WTC11 (cell line): ENCODE data around the gene APPBP2. TPM values are rescaled to one million over a fixed set of nuclear protein-coding genes. Genes with fewer than 3 reads are reported as not detected.
A peak's percentile ranks its signal among the peaks of the same experiment; 100 is the strongest.
"Not testable (repeated sequence)": the region's sequence is repeated elsewhere in the genome, so short reads cannot be mapped to it uniquely, and the experiment has no call there.

ENCODE experiments used
- ATAC-seq: fragments of 200-7000 bp; cut with Tn5 transposase; 2 replicates; pipeline ENCODE4 v1.10.0; 2021; ENCODE audit warnings: mild to moderate bottlenecking, moderate library complexity
- CTCF ChIA-PET: fragments of 300-600 bp; sonication (Branson Sonifier 250); formaldehyde crosslinking; loops from one replicate; lab custom pipeline; 2021; ENCODE audit warnings: antibody characterized with exemption; lab: Charles Lee
- POLR2A ChIA-PET: fragments of 350-600 bp; sonication (Branson Sonifier 250); formaldehyde crosslinking; loops from one replicate; lab custom pipeline; 2021; ENCODE audit warnings: antibody characterized with exemption; lab: Charles Lee
- DNase-seq: peaks from one replicate; pipeline ENCODE4 v3.0.0; 2021; ENCODE audit warnings: low spot score
- H3K27ac Mint-ChIP-seq: 2 replicates; pipeline ENCODE4 v1.8.0; 2021; ENCODE audit warnings: mixed read lengths
- H3K27me3 Mint-ChIP-seq: 2 replicates; pipeline ENCODE4 v1.8.0; 2021; ENCODE audit warnings: low read depth, mild to moderate bottlenecking, moderate library complexity, mixed read lengths
- H3K36me3 Mint-ChIP-seq: 2 replicates; pipeline ENCODE4 v1.8.0; 2021; ENCODE audit warnings: mixed read lengths
- H3K4me1 Mint-ChIP-seq: 2 replicates; pipeline ENCODE4 v1.8.0; 2022; ENCODE audit warnings: mixed read lengths
- H3K4me3 Mint-ChIP-seq: 2 replicates; pipeline ENCODE4 v1.8.0; 2021; ENCODE audit warnings: mild to moderate bottlenecking, moderate library complexity, mixed read lengths
- H3K9me3 Mint-ChIP-seq: 2 replicates; pipeline ENCODE4 v1.8.0; 2021; ENCODE audit warnings: mixed read lengths
- CREB1 ChIP-seq: sonication (generic); formaldehyde crosslinking; IDR thresholded peaks from 2 replicates; pipeline ENCODE4 v1.8.0; 2023; ENCODE audit warnings: mild to moderate bottlenecking, missing genetic modification reagents
- CREM ChIP-seq: sonication (generic); formaldehyde crosslinking; IDR thresholded peaks from 2 replicates; pipeline ENCODE4 v1.8.1; 2022; ENCODE audit warnings: mild to moderate bottlenecking, missing genetic modification reagents, moderate library complexity
- FOXJ3 ChIP-seq: sonication (generic); formaldehyde crosslinking; IDR thresholded peaks from 2 replicates; pipeline ENCODE4 v1.9.0; 2021; ENCODE audit warnings: missing genetic modification reagents, mild to moderate bottlenecking, borderline replicate concordance
- FOXK1 ChIP-seq: sonication (generic); formaldehyde crosslinking; IDR thresholded peaks from 2 replicates; pipeline ENCODE4 v1.8.0; 2022; ENCODE audit warnings: mild to moderate bottlenecking, moderate library complexity, missing genetic modification reagents
- HMGA2 ChIP-seq: fragments of 250-450 bp; sonication (Bioruptor Pico); IDR thresholded peaks from 2 replicates; pipeline ENCODE4 v1.4.0; 2021; ENCODE audit warnings: mild to moderate bottlenecking, moderate library complexity
- MYBL2 ChIP-seq: sonication (generic); formaldehyde crosslinking; IDR thresholded peaks from 2 replicates; pipeline ENCODE4 v1.8.1; 2023; ENCODE audit warnings: mild to moderate bottlenecking, moderate library complexity, missing genetic modification reagents
- NFE2L1 ChIP-seq: sonication (generic); formaldehyde crosslinking; IDR thresholded peaks from 2 replicates; pipeline ENCODE4 v1.8.1; 2023; ENCODE audit warnings: missing genetic modification reagents
- PRRX2 ChIP-seq: fragments of 250-450 bp; sonication (Bioruptor Pico); IDR thresholded peaks from 2 replicates; pipeline ENCODE4 v1.8.0; 2021; ENCODE audit warnings: mild to moderate bottlenecking
- TCF7 ChIP-seq: sonication (generic); formaldehyde crosslinking; IDR thresholded peaks from 2 replicates; pipeline ENCODE4 v1.8.0; 2022; ENCODE audit warnings: mild to moderate bottlenecking, low read depth, missing genetic modification reagents, moderate library complexity
- TP53 ChIP-seq: sonication (generic); formaldehyde crosslinking; IDR thresholded peaks from 2 replicates; pipeline ENCODE4 v1.8.1; 2023; ENCODE audit warnings: mild to moderate bottlenecking, missing genetic modification reagents
- ZBTB21 ChIP-seq: sonication (generic); formaldehyde crosslinking; IDR thresholded peaks from 2 replicates; pipeline ENCODE4 v1.8.1; 2023; ENCODE audit warnings: mild to moderate bottlenecking, missing genetic modification reagents, borderline replicate concordance
- ZNF138 ChIP-seq: sonication (generic); formaldehyde crosslinking; conservative IDR thresholded peaks from 2 replicates; pipeline ENCODE4 v1.8.1; 2022; ENCODE audit warnings: mild to moderate bottlenecking, moderate library complexity, missing genetic modification reagents
- total RNA-seq: library from RNA; stranded (reverse); gene quantifications from 3 replicates; pipeline ENCODE4 v1.2.3, GENCODE V29; 2021
- TF ChIP-seq, protein P1 (sequence below): fragments of 200-600 bp; IDR thresholded peaks from 2 replicates; pipeline ENCODE4 v1.8.0; 2022; ENCODE audit warnings: antibody characterized with exemption
- TF ChIP-seq, protein P2 (sequence below): sonication (generic); formaldehyde crosslinking; IDR thresholded peaks from 2 replicates; pipeline ENCODE4 v1.8.0; 2022; ENCODE audit warnings: mild to moderate bottlenecking, missing genetic modification reagents
- TF ChIP-seq, protein P3 (sequence below): sonication (generic); formaldehyde crosslinking; IDR thresholded peaks from 2 replicates; pipeline ENCODE4 v1.8.1; 2023; ENCODE audit warnings: mild to moderate bottlenecking, moderate library complexity, missing genetic modification reagents
- TF ChIP-seq, protein P4 (sequence below): sonication (generic); formaldehyde crosslinking; IDR thresholded peaks from 2 replicates; pipeline ENCODE4 v1.8.0; 2022; ENCODE audit warnings: mild to moderate bottlenecking, missing genetic modification reagents

The APPBP2 gene
- total RNA-seq, 1 experiment from 2014 or later: 15.3 TPM

DNA sequence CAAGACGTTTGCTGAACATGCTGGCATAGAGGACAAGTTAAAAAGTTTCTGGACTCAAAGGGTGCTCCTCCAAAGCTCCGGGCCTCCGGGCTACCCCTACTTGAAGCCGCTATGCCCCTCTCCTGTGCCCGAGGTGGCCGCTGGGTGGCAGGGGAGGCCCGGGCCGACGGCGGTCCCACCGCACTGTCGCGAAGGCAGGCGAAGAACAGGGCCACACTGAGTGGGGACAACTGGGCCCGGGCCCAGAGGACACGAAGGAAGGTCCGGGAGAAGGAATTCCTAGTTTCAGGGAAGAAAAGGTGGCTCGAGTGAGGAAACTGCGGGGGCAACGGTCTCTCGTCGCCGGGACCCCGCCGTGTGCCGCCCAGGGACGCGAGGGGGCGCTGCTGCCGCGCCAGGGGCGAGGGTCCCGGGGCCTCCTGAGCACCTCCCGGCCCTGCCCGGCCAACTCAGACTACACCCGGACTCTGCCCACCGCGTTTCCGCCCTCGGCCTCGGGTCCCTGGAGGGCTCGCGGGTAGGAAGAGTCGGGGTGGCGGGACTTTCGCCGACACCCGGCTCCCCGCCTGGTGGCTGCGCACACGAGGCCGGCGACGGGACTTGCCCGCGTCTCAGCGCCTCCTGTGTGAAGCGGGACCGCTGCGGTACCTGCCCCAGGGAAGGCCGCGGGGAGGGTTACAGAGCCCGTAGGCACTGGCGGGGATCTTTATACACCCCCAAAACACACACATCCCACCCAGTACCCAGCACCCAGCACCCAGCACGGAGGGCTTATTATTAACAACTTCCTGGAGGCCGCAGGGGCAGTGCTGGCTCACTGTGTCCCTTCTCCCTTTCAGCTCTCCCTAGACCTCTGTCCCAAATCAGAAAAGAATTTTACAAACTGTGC lies 104.5 kb downstream of the APPBP2 start:
- ATAC-seq (peak; percentile 91), DNase-seq (peak; percentile 81)
- TF ChIP-seq, protein P1, sequence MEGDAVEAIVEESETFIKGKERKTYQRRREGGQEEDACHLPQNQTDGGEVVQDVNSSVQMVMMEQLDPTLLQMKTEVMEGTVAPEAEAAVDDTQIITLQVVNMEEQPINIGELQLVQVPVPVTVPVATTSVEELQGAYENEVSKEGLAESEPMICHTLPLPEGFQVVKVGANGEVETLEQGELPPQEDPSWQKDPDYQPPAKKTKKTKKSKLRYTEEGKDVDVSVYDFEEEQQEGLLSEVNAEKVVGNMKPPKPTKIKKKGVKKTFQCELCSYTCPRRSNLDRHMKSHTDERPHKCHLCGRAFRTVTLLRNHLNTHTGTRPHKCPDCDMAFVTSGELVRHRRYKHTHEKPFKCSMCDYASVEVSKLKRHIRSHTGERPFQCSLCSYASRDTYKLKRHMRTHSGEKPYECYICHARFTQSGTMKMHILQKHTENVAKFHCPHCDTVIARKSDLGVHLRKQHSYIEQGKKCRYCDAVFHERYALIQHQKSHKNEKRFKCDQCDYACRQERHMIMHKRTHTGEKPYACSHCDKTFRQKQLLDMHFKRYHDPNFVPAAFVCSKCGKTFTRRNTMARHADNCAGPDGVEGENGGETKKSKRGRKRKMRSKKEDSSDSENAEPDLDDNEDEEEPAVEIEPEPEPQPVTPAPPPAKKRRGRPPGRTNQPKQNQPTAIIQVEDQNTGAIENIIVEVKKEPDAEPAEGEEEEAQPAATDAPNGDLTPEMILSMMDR: peak; percentile 96
- TF ChIP-seq, protein P2, sequence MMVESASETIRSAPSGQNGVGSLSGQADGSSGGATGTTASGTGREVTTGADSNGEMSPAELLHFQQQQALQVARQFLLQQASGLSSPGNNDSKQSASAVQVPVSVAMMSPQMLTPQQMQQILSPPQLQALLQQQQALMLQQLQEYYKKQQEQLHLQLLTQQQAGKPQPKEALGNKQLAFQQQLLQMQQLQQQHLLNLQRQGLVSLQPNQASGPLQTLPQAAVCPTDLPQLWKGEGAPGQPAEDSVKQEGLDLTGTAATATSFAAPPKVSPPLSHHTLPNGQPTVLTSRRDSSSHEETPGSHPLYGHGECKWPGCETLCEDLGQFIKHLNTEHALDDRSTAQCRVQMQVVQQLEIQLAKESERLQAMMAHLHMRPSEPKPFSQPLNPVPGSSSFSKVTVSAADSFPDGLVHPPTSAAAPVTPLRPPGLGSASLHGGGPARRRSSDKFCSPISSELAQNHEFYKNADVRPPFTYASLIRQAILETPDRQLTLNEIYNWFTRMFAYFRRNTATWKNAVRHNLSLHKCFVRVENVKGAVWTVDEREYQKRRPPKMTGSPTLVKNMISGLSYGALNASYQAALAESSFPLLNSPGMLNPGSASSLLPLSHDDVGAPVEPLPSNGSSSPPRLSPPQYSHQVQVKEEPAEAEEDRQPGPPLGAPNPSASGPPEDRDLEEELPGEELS (CRISPR knock-in tag): peak; percentile 31; the same call in 1 of the 2 replicates
- TF ChIP-seq TP53 (CRISPR knock-in tag) (peak; percentile 55; the same call in 1 of the 2 replicates), ZNF138 (CRISPR knock-in tag) (peak; percentile 13; the same call in 1 of the 2 replicates), PRRX2 (CRISPR knock-in tag) (no peak), CREM (CRISPR knock-in tag) (peak; percentile 29; the same call in 1 of the 2 replicates), ZBTB21 (no peak), FOXK1 (CRISPR knock-in tag) (0 out of 2 replicates have a peak, but pooled peaks have one; percentile 40), TCF7 (CRISPR knock-in tag) (peak; percentile 68; the same call in 1 of the 2 replicates), MYBL2 (CRISPR knock-in tag) (0 out of 2 replicates have a peak, but pooled peaks have one; percentile 33), CREB1 (CRISPR knock-in tag) (peak; percentile 71; the same call in 1 of the 2 replicates), FOXJ3 (CRISPR knock-in tag) (no peak), NFE2L1 (CRISPR knock-in tag) (0 out of 2 replicates have a peak, but pooled peaks have one; percentile 37)
- TF ChIP-seq, protein P3, sequence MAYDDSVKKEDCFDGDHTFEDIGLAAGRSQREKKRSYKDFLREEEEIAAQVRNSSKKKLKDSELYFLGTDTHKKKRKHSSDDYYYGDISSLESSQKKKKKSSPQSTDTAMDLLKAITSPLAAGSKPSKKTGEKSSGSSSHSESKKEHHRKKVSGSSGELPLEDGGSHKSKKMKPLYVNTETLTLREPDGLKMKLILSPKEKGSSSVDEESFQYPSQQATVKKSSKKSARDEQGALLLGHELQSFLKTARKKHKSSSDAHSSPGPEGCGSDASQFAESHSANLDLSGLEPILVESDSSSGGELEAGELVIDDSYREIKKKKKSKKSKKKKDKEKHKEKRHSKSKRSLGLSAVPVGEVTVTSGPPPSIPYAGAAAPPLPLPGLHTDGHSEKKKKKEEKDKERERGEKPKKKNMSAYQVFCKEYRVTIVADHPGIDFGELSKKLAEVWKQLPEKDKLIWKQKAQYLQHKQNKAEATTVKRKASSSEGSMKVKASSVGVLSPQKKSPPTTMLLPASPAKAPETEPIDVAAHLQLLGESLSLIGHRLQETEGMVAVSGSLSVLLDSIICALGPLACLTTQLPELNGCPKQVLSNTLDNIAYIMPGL: peak; percentile 100
- TF ChIP-seq, protein P4, sequence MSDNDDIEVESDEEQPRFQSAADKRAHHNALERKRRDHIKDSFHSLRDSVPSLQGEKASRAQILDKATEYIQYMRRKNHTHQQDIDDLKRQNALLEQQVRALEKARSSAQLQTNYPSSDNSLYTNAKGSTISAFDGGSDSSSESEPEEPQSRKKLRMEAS (CRISPR knock-in tag): peak; percentile 73; the same call in 1 of the 2 replicates
- ChIA-PET CTCF (interaction anchor here (0.5 to 2.8 kb wide), 34 partner anchors 8 to 343 kb away, joined by 3 to 15 read pairs (median 4); partner anchors contain the start of genes HEATR6 and USP32), POLR2A (no interaction called here)
- peaks cover 21% of the 10 kb centered on the region for H3K27me3 Mint-ChIP-seq
- no peak overlapping the region for H3K27ac Mint-ChIP-seq
- peaks cover 16% of the 10 kb centered on the region for H3K4me1 Mint-ChIP-seq
- H3K4me3 Mint-ChIP-seq: peak overlapping the region; percentile 84
- no peaks in the 10 kb centered on the region for H3K36me3 Mint-ChIP-seq
- H3K9me3 Mint-ChIP-seq: peaks cover 8% of the 10 kb centered on the region

DNA sequence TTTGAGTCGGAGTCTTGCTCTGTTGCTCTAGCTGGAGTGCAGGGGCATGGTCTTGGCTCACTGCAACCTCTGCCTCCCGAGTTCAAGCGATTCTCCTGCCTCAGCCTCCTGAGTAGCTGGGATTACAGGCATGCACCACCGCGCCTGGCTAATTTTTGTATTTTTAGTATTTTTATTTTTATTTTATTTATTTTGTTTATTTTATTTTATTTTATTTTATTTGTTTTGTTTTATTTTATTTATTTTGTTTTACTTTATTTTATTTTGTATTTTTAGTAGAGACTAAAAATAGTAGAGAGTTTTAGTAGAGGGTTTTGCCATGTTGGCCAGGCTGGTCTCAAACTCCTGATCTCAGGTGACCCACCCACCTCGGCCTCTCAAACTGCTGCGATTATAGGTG lies 106.2 kb downstream of the APPBP2 start:
- POLR2A ChIA-PET, H3K36me3 Mint-ChIP-seq, CTCF ChIA-PET: not testable (repeated sequence)
- peak; percentile 100 for TF ChIP-seq HMGA2 (CRISPR knock-in tag)
- TF ChIP-seq, all 79 proteins: peak for 1; not testable (repeated sequence) for 78
- DNase-seq, H3K27ac Mint-ChIP-seq, H3K9me3 Mint-ChIP-seq, ATAC-seq, H3K4me3 Mint-ChIP-seq: not testable (repeated sequence)
- Mint-ChIP-seq H3K4me1 (peaks cover 16% of the 10 kb centered on the region), H3K27me3 (peaks cover 21% of the 10 kb centered on the region)

DNA sequence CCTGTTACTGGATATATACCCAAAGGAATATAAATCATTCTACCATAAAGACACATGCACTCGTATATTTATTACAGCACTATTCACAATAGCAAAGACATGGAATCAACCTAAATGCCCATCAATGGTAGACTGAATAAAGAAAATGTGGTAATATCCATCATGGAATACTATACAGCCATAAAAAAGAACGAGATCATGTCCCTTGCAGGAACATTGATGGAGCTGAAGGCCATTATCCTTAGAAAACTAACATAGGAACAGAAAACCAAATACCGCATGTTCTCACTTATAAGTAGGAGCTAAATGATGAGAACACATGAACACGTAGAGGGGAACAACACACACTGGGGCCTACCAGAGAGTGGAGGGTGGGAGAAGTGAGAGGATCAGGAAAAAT lies 107.0 kb downstream of the APPBP2 start:
- H3K9me3 Mint-ChIP-seq, DNase-seq, ATAC-seq, H3K36me3 Mint-ChIP-seq, H3K4me3 Mint-ChIP-seq, H3K27ac Mint-ChIP-seq: not testable (repeated sequence)
- Mint-ChIP-seq H3K4me1 (peaks cover 16% of the 10 kb centered on the region), H3K27me3 (peaks cover 21% of the 10 kb centered on the region)
- CTCF ChIA-PET: interaction anchor here (0.5 kb wide), 1 partner anchor 11 kb away, joined by 4 read pairs; no protein-coding TSS in a partner anchor
- POLR2A ChIA-PET: interaction anchor here (0.7 kb wide), 2 partner anchors 29 to 1972 kb away, joined by 3 to 9 read pairs; no protein-coding TSS in a partner anchor
